ENCODE results near the gene GNAT2.

GRCh38 chr1:109610609-109611307 is 8.7 kb downstream of the GNAT2 start:
- TF ChIP-seq, protein P1, sequence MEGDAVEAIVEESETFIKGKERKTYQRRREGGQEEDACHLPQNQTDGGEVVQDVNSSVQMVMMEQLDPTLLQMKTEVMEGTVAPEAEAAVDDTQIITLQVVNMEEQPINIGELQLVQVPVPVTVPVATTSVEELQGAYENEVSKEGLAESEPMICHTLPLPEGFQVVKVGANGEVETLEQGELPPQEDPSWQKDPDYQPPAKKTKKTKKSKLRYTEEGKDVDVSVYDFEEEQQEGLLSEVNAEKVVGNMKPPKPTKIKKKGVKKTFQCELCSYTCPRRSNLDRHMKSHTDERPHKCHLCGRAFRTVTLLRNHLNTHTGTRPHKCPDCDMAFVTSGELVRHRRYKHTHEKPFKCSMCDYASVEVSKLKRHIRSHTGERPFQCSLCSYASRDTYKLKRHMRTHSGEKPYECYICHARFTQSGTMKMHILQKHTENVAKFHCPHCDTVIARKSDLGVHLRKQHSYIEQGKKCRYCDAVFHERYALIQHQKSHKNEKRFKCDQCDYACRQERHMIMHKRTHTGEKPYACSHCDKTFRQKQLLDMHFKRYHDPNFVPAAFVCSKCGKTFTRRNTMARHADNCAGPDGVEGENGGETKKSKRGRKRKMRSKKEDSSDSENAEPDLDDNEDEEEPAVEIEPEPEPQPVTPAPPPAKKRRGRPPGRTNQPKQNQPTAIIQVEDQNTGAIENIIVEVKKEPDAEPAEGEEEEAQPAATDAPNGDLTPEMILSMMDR (IDR thresholded peaks at IDR 0.05): no peak
- TF ChIP-seq POLR2A (IDR thresholded peaks at IDR 0.05; ENCODE audit: low read depth): no peak
